SU-DHL-6 (cell line): ENCODE results near the gene METTL17.

Source experiments
- EZH2phosphoT487 ChIP-seq: fragments of 200-600 bp; sonication (generic), shearing (Covaris generic); conservative IDR thresholded peaks from 2 replicates; pipeline ENCODE4 v1.6.1; 2018; ENCODE audit warnings: mild to moderate bottlenecking, antibody characterized with exemption, low read length, moderate library complexity, mixed read lengths
- TF ChIP-seq, protein P1 (sequence below): fragments of 200-600 bp; sonication (generic); IDR thresholded peaks from one replicate; pipeline ENCODE4 v1.5.1; 2017; ENCODE audit warnings: antibody characterized with exemption, mild to moderate bottlenecking, low read length, moderate library complexity; ENCODE audit not compliant: insufficient read depth, poor library complexity, severe bottlenecking

DNA sequence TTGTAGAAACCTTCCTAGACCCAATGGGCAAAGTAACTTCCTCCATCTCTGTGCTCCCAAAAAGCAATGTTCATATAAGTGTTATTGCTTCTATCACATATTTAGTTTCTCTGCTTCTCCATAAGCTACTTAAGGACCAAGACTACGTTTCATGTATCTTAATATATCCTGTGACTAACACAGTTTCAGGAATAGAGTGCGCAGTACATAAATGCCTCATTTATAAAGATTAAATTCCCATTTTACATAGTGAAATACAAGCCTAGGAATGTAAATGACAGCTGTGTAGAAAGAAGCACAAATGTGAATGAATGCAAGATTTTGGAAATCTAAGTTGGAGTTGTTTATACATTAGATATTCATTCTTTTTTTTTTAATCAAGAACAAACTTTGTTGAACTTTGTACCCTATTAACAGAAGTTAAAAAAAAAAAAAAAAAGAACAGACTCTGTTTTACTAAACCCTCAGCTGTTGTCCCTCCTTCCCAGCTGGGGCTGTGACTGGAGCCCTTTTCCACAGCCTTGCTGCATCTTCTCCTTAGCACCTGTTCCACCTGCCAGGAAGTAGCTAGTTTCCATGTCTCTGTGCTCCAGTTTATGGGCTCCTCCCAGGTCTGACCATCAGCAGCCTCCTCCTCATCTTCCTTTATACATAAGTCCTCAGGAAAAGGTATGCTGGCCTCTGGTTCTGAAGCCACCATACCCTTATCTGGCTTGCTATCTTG, 7.0 kb upstream of the METTL17 start:
- TF ChIP-seq, protein P1, sequence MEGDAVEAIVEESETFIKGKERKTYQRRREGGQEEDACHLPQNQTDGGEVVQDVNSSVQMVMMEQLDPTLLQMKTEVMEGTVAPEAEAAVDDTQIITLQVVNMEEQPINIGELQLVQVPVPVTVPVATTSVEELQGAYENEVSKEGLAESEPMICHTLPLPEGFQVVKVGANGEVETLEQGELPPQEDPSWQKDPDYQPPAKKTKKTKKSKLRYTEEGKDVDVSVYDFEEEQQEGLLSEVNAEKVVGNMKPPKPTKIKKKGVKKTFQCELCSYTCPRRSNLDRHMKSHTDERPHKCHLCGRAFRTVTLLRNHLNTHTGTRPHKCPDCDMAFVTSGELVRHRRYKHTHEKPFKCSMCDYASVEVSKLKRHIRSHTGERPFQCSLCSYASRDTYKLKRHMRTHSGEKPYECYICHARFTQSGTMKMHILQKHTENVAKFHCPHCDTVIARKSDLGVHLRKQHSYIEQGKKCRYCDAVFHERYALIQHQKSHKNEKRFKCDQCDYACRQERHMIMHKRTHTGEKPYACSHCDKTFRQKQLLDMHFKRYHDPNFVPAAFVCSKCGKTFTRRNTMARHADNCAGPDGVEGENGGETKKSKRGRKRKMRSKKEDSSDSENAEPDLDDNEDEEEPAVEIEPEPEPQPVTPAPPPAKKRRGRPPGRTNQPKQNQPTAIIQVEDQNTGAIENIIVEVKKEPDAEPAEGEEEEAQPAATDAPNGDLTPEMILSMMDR, result no peak
- no peak for TF ChIP-seq EZH2phosphoT487
